NCI-H2171 (cell line): ENCODE measurements around the gene ACO1.
"Not testable (repeated sequence)": the region's sequence is repeated elsewhere in the genome, so short reads cannot be mapped to it uniquely, and the experiment has no call there.

Experiments
- DNase-seq: peaks from one replicate; lab custom pipeline; 2025; lab: John Stamatoyannopoulos, UW

Gene ACO1

GRCh38 chr9:32384364-32385151 lies at the start of gene ACO1:
ACO1 (plus strand) TSS chr9:32384643; CDS start chr9:32405507, 20,864 bp downstream.
- DNase-seq, result peak; percentile 43

- no peak for DNase-seq
Observed at GRCh38 chr9:32334916-32335895, 49.2 kb upstream of the ACO1 start.

DNA sequence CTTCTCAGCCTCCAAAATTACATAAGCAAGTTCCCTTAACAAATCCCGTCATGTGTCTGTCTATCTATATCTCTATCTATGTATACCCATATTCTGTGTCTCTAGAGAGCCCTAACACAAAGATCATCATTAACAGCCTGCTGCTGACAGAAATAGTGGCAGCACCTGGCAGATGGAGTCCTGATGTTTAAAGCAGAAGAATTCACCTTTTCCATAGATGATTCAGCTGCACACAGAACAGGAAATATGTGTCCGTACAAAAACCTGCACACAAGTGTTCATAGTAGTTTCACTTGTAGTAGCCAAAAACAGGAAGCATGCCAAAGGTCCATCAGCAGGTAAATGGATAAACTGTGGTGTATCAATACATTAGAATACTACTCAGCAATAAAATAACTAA lies 45.0 kb upstream of the ACO1 start:
- no peak for DNase-seq

DNA sequence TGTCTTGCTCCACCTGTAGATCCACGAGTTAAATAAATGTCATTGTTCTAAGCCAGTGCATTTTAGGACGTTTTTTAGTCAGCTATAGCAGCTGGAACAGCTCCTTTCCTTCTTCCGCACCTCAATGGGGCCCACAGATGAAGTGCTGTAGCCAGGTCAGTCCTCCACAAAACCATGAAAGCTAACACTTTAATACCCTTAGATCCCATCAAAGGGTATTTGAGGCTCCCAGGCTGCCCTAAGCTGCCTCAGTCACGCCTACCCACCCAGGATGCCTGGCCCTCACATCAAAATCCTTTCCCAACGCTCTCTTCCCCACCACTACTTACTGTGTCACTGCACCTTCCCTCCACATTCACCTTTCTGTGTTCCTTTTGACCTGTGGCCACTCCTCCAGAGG lies 44.1 kb upstream of the ACO1 start:
- DNase-seq, result no peak

DNA sequence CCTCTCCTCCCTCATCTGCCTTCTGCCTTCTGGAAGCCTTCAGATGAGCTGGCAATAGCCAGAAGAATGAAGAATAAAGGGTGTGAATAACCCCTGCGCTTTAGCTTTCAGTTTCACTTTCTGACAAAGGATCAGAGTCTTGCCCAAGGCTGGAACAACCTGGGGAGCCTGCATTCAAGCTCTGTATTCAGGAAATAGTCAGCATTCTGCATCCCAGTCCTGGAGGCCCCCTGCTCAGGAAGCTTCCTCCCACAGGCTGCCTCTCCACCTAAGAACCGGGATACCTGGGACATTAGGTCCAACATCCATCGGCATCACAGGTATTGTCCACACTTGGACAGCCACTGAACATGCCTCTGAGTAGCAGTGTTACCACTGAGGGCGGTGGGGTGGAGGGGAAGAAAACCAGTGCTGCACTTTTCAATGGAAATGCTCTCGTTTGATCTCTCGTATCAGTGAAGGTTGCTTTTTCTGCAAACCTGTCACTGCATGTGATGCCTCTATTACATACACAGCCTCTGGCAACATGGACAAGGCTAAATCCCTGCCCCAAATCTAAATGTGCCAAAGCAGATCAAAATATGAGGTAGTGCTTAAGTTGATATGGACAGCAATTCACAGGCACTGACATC lies 39.8 kb upstream of the ACO1 start:
- DNase-seq, result no peak

DNA sequence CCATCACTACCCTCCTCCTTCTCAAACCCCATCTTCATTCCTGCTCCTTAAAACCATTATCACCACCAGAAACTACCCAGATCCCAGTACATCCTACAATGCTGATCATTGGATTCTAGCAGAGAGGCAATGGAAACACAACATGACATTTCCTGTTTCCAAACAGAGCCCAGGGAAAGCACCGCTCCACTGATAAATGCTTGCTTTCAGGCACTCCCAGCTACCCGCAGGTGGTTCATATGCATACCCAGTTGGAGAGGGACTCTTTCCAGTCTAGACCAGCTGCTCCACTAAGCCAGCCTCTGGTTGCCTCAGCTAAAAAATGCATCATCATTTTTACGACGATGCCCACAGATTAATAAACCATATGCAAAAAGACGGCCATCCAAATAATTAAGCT lies 39.2 kb upstream of the ACO1 start:
- DNase-seq, result no peak

- no peak for DNase-seq
Observed at GRCh38 chr9:32347571-32347970, 36.9 kb upstream of the ACO1 start.

GRCh38 chr9:32348106-32348695 lies 36.2 kb upstream of the ACO1 start:
- DNase-seq, result no peak

DNA sequence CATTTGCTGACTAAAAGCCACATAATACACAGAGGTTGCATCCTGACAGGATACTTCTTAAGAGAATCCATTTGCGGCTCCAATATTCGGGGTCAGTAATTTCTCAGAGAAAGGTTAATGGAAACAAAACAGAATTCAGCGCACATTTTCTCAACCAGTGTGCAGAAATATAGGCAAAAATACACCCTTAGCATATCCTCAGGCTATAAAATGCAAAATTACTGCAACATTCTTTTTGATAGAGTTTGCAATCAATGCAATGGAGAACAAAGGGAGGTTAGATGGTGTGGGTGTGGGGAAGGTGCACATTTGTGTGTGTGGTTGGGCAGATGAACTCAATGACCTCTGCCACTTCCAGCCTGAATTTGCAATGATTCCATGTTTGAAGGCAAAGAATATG lies 35.4 kb upstream of the ACO1 start:
- DNase-seq, result no peak

GRCh38 chr9:32350682-32351081 lies 33.8 kb upstream of the ACO1 start:
- DNase-seq, result no peak

DNA sequence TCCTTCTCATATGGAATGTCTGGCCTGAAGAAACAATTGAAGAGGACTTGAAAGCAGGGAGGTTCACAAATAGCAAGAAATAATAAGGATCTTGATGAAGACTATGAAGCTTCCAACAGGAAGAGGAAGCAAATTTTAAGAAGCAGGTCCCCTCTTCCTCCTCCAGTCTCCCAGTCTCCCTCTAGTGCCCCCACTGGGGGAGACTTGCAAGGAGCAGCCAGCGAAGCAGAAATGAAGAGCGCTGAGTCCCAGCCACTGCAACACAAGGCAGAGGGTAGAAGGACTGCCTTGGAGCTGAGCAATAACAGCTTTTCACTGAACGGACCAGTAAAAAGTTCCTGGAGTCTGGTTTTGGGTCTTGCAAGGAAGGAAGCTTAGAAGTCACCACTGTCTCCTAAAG lies 32.6 kb upstream of the ACO1 start:
- DNase-seq, result no peak

GRCh38 chr9:32353476-32353875 lies 31.0 kb upstream of the ACO1 start:
- DNase-seq, result not testable (repeated sequence)

GRCh38 chr9:32359452-32359851 lies 25.0 kb upstream of the ACO1 start:
- DNase-seq, result no peak

GRCh38 chr9:32360983-32361673 lies 23.3 kb upstream of the ACO1 start:
- no peak for DNase-seq

GRCh38 chr9:32371279-32371678 lies 13.2 kb upstream of the ACO1 start:
- DNase-seq, result no peak

DNA sequence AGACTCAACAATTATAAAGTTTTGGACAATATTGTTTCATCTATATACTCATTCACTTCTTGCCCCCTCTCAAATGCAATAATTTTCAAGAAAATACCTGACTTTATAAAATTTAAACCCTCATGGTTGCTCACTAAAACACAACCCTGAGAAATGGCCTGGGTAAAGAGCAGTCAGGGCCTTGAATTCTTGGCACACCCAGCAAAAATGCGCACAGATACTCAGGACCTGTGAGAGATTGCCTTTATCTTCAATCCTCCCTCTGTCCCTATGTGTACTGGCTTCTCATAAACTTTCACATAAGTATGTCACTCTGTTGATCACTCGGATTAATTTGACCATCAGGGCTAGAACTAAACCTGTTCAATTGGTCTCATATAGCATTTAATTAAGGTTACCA lies 12.8 kb upstream of the ACO1 start:
- DNase-seq, result no peak

GRCh38 chr9:32376285-32376684 lies 8.2 kb upstream of the ACO1 start:
- DNase-seq, result no peak

- DNase-seq, result peak; percentile 15
Observed at GRCh38 chr9:32378496-32378895, 5.9 kb upstream of the ACO1 start.

DNA sequence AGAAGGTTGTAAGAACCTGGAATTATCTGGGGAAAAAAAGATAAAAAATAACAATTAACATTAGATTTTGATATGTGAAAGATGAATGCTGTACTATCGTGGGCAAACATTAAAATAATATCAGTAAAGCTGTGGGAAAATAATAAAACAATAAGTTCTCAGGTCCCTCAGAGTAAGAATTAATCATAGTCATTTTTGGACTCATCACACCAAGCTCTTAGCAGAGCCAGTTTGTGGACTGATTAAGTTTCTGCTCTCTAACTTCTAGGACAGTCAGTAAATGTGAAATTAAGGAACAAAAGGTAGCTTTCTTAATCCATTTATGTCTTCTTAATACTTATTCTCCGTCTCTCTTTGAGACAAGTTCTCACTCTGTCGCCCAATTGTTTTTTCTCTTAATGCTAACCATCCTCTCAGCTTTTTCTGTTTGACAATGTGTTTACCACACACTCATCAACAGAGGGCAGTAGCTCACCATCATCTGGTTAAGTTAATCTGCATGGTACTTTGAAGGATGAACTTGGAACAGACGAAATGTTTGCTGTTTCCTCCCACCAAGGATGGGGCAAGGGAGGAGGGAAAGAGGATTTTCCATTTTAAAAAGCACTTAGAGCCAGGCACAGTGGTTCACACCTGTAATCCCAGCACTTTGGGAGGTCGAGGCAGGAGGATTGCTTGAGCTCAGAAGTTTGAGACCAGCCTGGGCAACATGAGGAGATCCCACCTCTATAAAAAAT lies 5.3 kb upstream of the ACO1 start:
- peak; percentile 37 for DNase-seq

- no peak for DNase-seq
Observed at GRCh38 chr9:32380944-32381343, 3.5 kb upstream of the ACO1 start.
